Measurements from ENCODE around the gene KIFAP3. TPM values are rescaled to one million over a fixed set of nuclear protein-coding genes. Genes with fewer than 3 reads are reported as not detected.

Gene KIFAP3
- total and polyA plus RNA-seq, 2 donors (not counting 1 experiment from before 2014, with no cell fraction given) = 30.2 to 42.9 TPM

DNA sequence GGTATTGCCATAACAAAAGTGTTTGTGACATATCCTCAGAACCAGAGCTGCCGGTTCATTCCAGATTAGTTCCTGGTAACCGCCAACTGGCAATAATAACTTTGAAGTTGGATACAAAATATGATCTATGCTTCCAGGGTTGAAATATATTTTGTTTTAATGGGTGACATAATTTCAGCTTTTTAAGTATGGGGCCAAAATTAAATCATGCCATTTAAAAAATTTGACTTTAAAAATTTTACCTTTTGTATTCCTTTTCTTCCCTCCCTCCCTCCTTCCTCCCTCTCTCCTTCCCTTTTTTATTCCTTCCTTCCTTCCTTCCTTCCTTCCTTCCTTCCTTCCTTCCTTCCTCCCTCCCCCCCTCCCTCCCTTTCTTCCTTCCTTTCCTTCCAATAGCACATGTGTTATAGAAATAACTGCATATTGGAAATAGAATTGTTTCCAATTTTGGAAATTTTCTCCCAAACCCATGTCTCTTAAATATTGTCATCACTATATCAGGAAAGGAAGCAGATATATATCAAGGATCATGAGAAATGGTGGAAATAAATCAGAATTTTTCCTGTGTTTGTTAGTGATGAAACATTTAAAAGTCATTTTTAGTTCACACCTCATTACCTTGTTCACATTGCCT is 12.0 kb upstream of the KIFAP3 start:
- no peaks in the 10 kb centered on the region for H3K9me3 ChIP-seq (ENCODE audit: control insufficient read depth, insufficient read depth, low read depth, low read length)
- DNase-seq (ENCODE audit: low read depth in 2 of 2) = no peak
- no peak for TF ChIP-seq EZH2 (IDR thresholded peaks at IDR 0.05; ENCODE audit: low read length, missing control alignments)
- TF ChIP-seq, protein P1, sequence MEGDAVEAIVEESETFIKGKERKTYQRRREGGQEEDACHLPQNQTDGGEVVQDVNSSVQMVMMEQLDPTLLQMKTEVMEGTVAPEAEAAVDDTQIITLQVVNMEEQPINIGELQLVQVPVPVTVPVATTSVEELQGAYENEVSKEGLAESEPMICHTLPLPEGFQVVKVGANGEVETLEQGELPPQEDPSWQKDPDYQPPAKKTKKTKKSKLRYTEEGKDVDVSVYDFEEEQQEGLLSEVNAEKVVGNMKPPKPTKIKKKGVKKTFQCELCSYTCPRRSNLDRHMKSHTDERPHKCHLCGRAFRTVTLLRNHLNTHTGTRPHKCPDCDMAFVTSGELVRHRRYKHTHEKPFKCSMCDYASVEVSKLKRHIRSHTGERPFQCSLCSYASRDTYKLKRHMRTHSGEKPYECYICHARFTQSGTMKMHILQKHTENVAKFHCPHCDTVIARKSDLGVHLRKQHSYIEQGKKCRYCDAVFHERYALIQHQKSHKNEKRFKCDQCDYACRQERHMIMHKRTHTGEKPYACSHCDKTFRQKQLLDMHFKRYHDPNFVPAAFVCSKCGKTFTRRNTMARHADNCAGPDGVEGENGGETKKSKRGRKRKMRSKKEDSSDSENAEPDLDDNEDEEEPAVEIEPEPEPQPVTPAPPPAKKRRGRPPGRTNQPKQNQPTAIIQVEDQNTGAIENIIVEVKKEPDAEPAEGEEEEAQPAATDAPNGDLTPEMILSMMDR (conservative IDR thresholded peaks at IDR 0.05 in 1 of 2, IDR thresholded peaks at IDR 0.05 in 1 of 2; ENCODE audit: low read depth in 1 of 2, low read length in 2 of 2) = no peak

DNA sequence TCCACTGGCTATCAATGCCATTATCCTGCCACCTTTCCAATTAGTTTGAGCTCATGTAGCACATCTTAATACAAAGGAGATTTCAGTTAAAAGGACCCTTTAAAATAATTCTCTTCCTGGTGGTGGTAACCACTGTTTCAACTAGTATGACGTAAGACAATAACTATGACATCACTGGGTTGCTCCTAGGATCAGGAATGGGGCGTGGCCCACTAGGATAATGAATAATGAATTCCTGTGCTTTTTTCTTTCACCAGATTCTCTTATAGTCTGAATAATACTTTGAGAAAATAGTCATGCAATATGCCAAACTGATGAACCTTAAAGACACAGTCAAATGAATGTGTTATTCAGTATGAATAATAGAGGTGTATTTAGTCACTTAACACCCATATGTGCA is 10.6 kb upstream of the KIFAP3 start:
- DNase-seq (ENCODE audit: low read depth in 2 of 2) = no peak
- Histone ChIP-seq H3K4me2 (ENCODE audit: extremely low read depth, insufficient read depth, low read length) (no peak overlapping the region), H3K4me1 (ENCODE audit: control insufficient read depth, extremely low read depth, insufficient read depth, low read length) (no peaks in the 10 kb centered on the region), H3K79me2 (ENCODE audit: control insufficient read depth, insufficient read depth, low read length) (no peaks in the 10 kb centered on the region), H3K4me3 (replicated peaks in 1 of 4; ENCODE audit: control extremely low read depth in 1 of 4, insufficient read depth in 1 of 4, low read depth in 3 of 4, low read length in 4 of 4) (no peak overlapping the region), H3K9me3 (ENCODE audit: control insufficient read depth, insufficient read depth, low read depth, low read length) (no peaks in the 10 kb centered on the region), H4K20me1 (ENCODE audit: control insufficient read depth, extremely low read depth, insufficient read depth, low read length) (no peaks in the 10 kb centered on the region), H3K36me3 (ENCODE audit: control insufficient read depth, insufficient read depth, low read length) (no peaks in the 10 kb centered on the region), H3K27me3 (ENCODE audit: control insufficient read depth, insufficient read depth, low read length) (no peaks in the 10 kb centered on the region), H2AFZ (ENCODE audit: low read length) (no peak overlapping the region), H3K27ac (ENCODE audit: insufficient read depth, low read length) (no peak overlapping the region), H3K9ac (ENCODE audit: insufficient read depth, low read length) (no peak overlapping the region)
- TF ChIP-seq, protein P1 (conservative IDR thresholded peaks at IDR 0.05 in 1 of 2, IDR thresholded peaks at IDR 0.05 in 1 of 2; ENCODE audit: low read depth in 1 of 2, low read length in 2 of 2) = no peak
- TF ChIP-seq EZH2 (IDR thresholded peaks at IDR 0.05; ENCODE audit: low read length, missing control alignments) = no peak

More for the DNA sequence above, 12.0 kb upstream of the KIFAP3 start:
- Histone ChIP-seq H4K20me1 (ENCODE audit: control insufficient read depth, extremely low read depth, insufficient read depth, low read length) (no peaks in the 10 kb centered on the region), H3K4me2 (ENCODE audit: extremely low read depth, insufficient read depth, low read length) (no peak overlapping the region), H3K27ac (ENCODE audit: insufficient read depth, low read length) (no peak overlapping the region), H3K4me1 (ENCODE audit: control insufficient read depth, extremely low read depth, insufficient read depth, low read length) (no peaks in the 10 kb centered on the region), H3K36me3 (ENCODE audit: control insufficient read depth, insufficient read depth, low read length) (no peaks in the 10 kb centered on the region), H3K4me3 (replicated peaks in 1 of 4; ENCODE audit: control extremely low read depth in 1 of 4, insufficient read depth in 1 of 4, low read depth in 3 of 4, low read length in 4 of 4) (no peak overlapping the region), H2AFZ (ENCODE audit: low read length) (no peak overlapping the region), H3K9ac (ENCODE audit: insufficient read depth, low read length) (no peak overlapping the region), H3K27me3 (ENCODE audit: control insufficient read depth, insufficient read depth, low read length) (no peaks in the 10 kb centered on the region), H3K79me2 (ENCODE audit: control insufficient read depth, insufficient read depth, low read length) (no peaks in the 10 kb centered on the region)

DNA sequence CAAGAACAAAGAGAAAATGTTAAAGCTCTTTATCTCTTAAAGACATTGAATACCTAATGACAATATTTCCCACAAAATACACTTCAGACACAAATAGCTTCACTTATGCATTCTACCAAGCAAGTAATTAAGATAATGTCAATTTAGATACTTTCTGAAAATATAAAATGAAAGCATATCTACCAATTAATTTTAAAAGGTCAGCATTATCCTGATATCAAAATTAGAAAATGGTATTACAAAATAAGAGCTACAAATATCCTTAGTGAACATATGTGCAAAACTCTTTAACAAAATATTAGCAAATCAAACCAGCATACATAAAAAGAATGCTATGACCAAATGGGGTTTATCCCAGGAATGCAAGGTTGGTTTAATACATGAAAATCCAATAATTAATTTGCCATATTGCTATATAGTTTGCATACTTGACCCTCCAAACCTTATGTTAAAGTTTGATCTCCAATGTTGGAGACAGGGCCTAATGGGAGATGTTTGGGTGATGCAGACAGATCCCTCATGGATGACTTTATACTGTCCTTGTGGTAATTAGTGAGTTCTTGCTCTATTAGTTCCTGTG is 4.2 kb upstream of the KIFAP3 start:
- Histone ChIP-seq H3K4me2 (ENCODE audit: extremely low read depth, insufficient read depth, low read length) (no peak overlapping the region), H3K79me2 (ENCODE audit: control insufficient read depth, insufficient read depth, low read length) (peaks cover 5% of the 10 kb centered on the region), H2AFZ (ENCODE audit: low read length) (no peak overlapping the region), H3K4me3 (replicated peaks in 1 of 4; ENCODE audit: control extremely low read depth in 1 of 4, insufficient read depth in 1 of 4, low read depth in 3 of 4, low read length in 4 of 4) (no peak overlapping the region), H3K9me3 (ENCODE audit: control insufficient read depth, insufficient read depth, low read depth, low read length) (no peaks in the 10 kb centered on the region), H3K27ac (ENCODE audit: insufficient read depth, low read length) (no peak overlapping the region), H3K4me1 (ENCODE audit: control insufficient read depth, extremely low read depth, insufficient read depth, low read length) (no peaks in the 10 kb centered on the region), H4K20me1 (ENCODE audit: control insufficient read depth, extremely low read depth, insufficient read depth, low read length) (no peaks in the 10 kb centered on the region), H3K36me3 (ENCODE audit: control insufficient read depth, insufficient read depth, low read length) (no peaks in the 10 kb centered on the region), H3K9ac (ENCODE audit: insufficient read depth, low read length) (no peak overlapping the region), H3K27me3 (ENCODE audit: control insufficient read depth, insufficient read depth, low read length) (no peaks in the 10 kb centered on the region)
- TF ChIP-seq, protein P1 (conservative IDR thresholded peaks at IDR 0.05 in 1 of 2, IDR thresholded peaks at IDR 0.05 in 1 of 2; ENCODE audit: low read depth in 1 of 2, low read length in 2 of 2) = no peak
- TF ChIP-seq EZH2 (IDR thresholded peaks at IDR 0.05; ENCODE audit: low read length, missing control alignments) = no peak
- DNase-seq (ENCODE audit: low read depth in 2 of 2) = no peak
